HG03558 (cell line): Measurements from ENCODE around the gene SERPINA1.

Source experiments
- ATAC-seq: cut with Tn5 transposase; IDR thresholded peaks from one replicate; pipeline ENCODE4 v1.9.1; 2021; ENCODE audit warnings: moderate number of reproducible peaks; ENCODE audit not compliant: unreplicated experiment; ENCODE audit errors: extremely low read depth

The SERPINA1 gene

DNA sequence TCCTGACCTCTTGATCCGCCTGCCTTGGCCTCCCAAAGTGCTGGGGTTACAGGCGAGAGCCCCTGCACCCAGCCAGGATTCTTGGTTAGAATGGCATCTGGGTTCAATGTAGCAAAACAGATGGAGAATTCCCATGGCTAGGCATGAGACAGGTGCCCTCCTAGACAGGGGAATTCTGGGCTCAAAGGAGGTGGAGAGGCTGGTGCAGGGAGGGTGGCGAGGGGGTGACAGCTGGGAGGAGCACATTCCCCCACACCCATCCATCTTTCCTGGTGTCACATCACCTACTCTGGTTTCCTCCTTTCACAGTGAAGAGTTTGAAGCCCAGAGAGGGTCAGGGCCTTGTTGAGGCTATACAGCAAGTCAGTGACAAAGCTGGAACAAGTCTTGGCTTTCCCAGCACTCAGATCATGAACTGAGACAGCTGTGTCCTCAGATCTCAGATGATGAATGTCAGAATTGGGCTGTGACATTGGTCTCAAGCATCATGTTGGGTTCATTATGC lies 2.8 kb downstream of the SERPINA1 start:
- ATAC-seq: no peak

DNA sequence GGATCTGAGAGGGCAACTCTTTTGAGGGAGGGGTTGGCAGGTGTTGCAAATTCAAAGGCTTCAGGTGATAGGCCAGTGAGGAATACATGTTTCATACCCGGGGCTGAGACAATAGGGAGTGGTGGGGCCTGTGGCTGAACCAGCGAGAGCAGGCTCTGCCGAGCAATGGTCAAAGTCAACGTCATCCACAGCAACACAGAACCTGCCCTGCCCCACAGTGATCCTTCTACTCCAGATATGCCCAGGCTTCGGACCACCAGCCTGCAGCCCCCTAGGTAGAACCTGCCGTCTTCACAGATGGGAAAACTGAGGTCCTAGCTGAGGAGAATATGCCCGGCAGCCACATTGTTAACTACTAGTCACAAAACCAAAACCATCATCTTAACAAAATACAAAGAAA lies 4.1 kb downstream of the SERPINA1 start:
- ATAC-seq: no peak

GRCh38 chr14:94383777-94384176 lies 4.6 kb downstream of the SERPINA1 start:
- ATAC-seq: no peak

DNA sequence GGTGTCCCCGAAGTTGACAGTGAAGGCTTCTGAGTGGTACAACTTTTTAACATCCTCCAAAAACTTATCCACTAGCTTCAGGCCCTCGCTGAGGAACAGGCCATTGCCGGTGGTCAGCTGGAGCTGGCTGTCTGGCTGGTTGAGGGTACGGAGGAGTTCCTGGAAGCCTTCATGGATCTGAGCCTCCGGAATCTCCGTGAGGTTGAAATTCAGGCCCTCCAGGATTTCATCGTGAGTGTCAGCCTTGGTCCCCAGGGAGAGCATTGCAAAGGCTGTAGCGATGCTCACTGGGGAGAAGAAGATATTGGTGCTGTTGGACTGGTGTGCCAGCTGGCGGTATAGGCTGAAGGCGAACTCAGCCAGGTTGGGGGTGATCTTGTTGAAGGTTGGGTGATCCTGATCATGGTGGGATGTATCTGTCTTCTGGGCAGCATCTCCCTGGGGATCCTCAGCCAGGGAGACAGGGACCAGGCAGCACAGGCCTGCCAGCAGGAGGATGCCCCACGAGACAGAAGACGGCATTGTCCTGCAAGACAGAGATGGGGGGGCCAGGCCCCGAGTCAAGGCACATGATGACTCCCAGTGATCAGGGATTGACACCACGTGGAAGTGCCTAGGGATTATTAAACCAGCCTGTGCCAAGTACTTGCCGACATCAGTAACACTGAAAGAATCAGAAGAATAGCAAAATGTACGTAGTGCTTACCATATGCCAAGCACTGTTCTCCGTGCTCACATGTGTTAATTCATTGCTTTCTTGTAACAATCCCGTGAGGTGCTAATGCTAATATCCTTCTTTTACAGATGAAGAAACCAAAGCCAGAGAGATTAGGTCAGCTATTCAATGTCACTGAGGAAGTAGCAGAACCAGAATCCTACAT lies 5.4 kb downstream of the SERPINA1 start:
- ATAC-seq: no peak

DNA sequence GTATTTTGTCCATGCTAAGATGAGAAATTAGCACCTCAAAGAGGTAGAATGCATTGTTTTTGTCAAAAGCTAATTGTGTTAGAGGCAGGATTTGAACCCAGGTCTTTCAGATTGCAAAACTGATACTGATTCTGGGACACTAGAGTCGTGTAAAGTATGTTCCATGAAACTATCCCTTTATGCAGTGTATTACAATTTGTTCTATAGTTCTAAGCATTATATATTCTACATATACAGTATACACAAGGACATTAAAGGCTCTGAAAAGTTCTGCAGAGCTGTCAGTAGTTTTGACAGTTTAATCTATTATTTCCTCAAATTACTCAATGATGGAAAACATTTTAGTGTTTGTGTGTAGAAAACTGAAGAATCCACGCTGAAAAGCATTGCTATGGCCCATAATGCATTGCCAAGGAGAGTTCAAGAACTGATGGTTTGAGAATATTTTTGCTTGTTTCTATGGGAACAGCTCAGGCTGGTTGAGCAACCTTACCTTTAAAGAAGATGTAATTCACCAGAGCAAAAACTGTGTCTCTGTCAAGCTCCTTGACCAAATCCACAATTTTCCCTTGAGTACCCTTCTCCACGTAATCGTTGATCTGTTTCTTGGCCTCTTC lies 6.2 kb downstream of the SERPINA1 start:
- no peak for ATAC-seq

DNA sequence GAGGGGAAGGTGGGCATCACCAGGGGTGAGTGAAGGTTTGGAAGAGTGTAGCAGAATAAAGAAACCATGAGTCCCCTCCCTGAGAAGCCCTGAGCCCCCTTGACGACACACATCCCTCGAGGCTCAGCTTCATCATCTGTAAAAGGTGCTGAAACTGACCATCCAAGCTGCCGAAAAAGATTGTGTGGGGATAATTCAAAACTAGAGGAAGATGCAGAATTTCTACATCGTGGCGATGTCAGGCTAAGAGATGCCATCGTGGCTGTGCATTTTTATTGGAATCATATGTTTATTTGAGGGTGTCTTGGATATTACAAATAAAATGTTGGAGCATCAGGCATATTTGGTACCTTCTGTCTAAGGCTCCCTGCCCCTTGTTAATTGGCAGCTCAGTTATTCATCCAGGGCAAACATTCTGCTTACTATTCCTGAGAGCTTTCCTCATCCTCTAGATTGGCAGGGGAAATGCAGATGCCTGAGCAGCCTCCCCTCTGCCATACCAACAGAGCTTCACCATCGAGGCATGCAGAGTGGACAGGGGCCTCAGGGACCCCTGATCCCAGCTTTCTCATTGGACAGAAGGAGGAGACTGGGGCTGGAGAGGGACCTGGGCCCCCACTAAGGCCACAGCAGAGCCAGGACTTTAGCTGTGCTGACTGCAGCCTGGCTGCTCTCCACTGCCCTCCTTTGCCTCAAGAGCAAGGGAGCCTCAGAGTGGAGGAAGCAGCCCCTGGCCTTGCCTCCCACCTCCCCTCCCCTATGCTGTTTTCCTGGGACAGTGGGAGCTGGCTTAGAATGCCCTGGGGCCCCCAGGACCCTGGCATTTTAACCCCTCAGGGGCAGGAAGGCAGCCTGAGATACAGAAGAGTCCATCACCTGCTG lies 7.0 kb downstream of the SERPINA1 start:
- ATAC-seq: no peak

- no peak for ATAC-seq
Observed at GRCh38 chr14:94380225-94381148, 7.9 kb downstream of the SERPINA1 start.

DNA sequence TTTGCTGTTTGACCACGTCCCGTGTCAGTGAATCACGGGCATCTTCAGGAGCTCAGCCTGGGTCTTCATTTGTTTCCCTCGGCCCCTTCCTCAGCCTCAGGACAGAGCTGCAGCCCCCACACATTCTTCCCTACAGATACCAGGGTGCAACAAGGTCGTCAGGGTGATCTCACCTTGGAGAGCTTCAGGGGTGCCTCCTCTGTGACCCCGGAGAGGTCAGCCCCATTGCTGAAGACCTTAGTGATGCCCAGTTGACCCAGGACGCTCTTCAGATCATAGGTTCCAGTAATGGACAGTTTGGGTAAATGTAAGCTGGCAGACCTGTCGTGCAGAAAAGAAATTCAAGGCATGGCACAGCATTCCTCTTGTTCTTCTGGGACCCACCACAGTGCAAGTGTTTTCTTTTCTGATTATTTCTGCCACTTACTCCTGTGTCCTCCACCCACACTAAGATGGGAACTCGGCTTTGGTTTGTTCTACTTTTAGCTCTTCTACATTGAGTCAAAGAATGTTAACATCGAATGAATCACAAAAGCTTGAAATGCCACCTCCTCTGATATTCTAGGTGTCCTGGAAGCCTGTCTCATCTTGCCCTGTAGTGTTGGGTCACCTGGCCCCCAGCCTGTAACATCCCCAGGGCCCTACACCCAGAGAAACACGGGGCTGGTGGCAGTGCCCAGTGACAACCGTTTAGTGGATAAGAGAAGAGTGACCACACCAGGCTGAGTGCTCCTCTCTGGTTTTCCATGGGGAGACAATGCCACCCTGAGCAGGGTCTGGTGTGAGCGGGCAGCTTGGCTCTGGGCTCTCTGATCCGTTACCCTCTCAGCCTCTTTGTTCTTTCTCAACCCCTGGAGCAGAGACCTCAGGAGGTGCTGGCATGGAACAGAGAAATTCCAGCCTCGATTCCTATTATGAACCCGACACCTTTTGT lies 8.8 kb downstream of the SERPINA1 start:
- no peak for ATAC-seq

DNA sequence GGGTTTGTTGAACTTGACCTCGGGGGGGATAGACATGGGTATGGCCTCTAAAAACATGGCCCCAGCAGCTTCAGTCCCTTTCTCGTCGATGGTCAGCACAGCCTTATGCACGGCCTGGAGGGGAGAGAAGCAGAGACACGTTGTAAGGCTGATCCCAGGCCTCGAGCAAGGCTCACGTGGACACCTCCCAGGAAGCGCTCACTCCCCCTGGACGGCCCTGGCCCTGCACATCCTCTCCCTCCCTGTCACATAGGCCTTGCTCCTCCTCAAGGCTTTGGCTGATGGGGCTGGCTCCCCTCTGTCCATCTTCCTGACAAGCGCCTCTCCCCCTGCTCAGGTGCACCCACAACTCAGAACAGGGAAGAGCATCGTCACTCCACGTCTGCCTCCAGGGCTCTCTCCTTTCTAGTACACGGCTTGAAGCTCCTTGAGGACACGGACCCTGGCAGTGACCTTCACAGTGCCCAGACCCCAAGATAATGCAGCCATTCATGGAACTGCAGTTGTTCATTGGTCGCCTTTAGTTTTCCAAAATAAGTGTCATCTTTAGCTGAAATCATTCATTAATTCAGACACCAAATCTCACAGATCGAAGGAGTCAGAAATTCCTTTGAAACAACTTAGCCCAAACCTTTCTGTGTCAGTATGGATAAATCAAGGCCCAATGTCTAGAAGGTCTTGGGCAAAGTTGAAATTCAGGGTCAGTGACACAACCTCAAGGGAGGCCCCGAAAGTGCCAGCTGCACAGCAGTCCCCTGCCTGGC lies 9.7 kb downstream of the SERPINA1 start:
- ATAC-seq: no peak

GRCh38 chr14:94377866-94378470 lies 10.4 kb downstream of the SERPINA1 start:
- ATAC-seq: no peak

- no peak for ATAC-seq
Observed at GRCh38 chr14:94376976-94377865, 11.2 kb downstream of the SERPINA1 start.

GRCh38 chr14:94376108-94376975 lies 12.1 kb downstream of the SERPINA1 start:
- no peak for ATAC-seq

DNA sequence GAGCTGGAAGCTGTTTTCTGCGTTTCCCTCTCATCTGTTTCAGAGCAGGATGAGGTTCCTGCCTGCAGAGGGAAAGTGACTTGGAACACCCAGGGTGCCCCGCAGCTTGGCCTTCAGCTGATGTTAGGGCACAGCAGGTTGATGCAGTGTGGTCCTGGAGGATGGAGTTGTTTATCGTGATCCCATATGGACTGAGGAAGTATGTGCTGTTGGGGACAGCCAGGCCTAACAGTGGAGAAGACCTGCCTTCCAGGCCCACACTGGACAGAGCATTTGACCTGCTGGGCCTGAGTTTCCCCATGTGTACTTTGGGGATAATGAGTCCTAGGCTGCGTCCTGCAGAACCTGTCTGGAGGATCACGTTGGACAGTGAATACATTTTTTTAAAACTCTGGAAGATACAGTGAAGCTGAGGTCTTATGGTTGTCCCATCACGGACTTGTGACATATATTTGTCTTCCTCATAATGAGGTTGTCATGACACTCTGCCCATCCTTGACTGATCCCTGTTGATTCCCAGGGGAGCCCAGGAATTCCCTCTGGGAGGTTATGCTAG lies 12.8 kb downstream of the SERPINA1 start:
- ATAC-seq: no peak

DNA sequence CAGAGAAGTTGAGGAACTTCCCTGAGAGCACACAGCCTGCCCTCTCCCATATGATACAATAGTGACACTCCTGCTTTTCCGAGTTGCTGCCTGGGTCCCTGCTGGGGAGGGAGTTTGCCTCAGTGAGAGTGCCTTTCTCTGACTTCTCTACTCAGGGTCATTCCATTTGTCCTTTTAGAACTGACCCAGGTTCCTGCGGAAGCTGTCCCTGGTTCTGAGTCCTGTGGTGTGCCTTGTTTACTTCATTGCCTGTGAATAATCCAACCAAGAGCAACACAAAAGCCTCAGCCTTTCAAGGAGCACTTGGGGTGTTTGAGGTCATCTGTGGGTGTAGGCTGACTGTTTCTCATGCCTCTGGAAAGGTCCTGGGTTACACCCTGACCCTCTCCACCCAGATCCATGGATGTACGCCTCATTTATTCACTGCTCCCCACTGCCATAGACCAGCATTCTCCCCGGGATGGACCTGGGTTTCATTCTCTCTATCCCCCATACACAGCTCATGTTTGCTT lies 13.6 kb downstream of the SERPINA1 start:
- no peak for ATAC-seq

- ATAC-seq: no peak
Observed at GRCh38 chr14:94374116-94374515, 14.3 kb downstream of the SERPINA1 start.
